HCT116 (cell line): ENCODE data around the gene PAPOLG.

Experiments
- ATF3 ChIP-seq: IDR thresholded peaks from 2 replicates; pipeline ENCODE4 v1.6.1; 2012
- CEBPB ChIP-seq: IDR thresholded peaks from 2 replicates; pipeline ENCODE4 v1.6.1; 2012; ENCODE audit warnings: low read depth
- CTCF ChIP-seq, 3 experiments: fragments of 200-600 bp in 1 of 3; sonication (generic) in 1 of 3; IDR thresholded peaks in 2 of 3; conservative IDR thresholded peaks in 1 of 3; 2 replicates each; pipeline ENCODE4 v1.5.1; 2012 to 2017; ENCODE audit warnings: low read depth in 2 of 3, low read length in 2 of 3, antibody characterized with exemption in 1 of 3, borderline replicate concordance in 1 of 3, control low read depth in 1 of 3, mild to moderate bottlenecking in 1 of 3, mixed read lengths in 1 of 3, mixed run types in 1 of 3, moderate library complexity in 1 of 3; ENCODE audit not compliant: insufficient read depth in 1 of 3
- EGR1 ChIP-seq: IDR thresholded peaks from 2 replicates; pipeline ENCODE4 v1.6.1; 2012; ENCODE audit warnings: low read depth
- EZH2 ChIP-seq: fragments of 200-600 bp; sonication (generic); IDR thresholded peaks from 2 replicates; pipeline ENCODE4 v1.6.1; 2017; ENCODE audit warnings: antibody characterized with exemption, mixed run types
- EZH2phosphoT487 ChIP-seq: fragments of 200-600 bp; IDR thresholded peaks from 2 replicates; pipeline ENCODE4 v1.6.1; 2018; ENCODE audit warnings: antibody characterized with exemption, borderline replicate concordance
- MAX ChIP-seq: IDR thresholded peaks from 2 replicates; pipeline ENCODE4 v1.6.1; 2012
- POLR2A ChIP-seq: IDR thresholded peaks from 2 replicates; pipeline ENCODE4 v1.7.0; 2011; ENCODE audit warnings: borderline replicate concordance; ENCODE audit not compliant: insufficient read depth, insufficient read length; ENCODE audit errors: extremely low read depth
- POLR2AphosphoS5 ChIP-seq: IDR thresholded peaks from 2 replicates; pipeline ENCODE4 v1.6.1; 2011; ENCODE audit warnings: mild to moderate bottlenecking, low read depth, low read length, moderate library complexity
- REST ChIP-seq: IDR thresholded peaks from 2 replicates; pipeline ENCODE4 v1.6.1; 2012; ENCODE audit warnings: low read depth
- SP1 ChIP-seq: IDR thresholded peaks from 2 replicates; pipeline ENCODE4 v1.6.1; 2012; ENCODE audit warnings: low read depth
- YY1 ChIP-seq: IDR thresholded peaks from 2 replicates; pipeline ENCODE4 v1.6.1; 2011; ENCODE audit warnings: low read length, low read depth, moderate library complexity, mild to moderate bottlenecking; ENCODE audit not compliant: insufficient replicate concordance; ENCODE audit errors: extremely low read depth
- ZFX ChIP-seq: fragments of 450-650 bp; IDR thresholded peaks from 2 replicates; pipeline ENCODE4 v1.6.1; 2017
- ZNF274 ChIP-seq: fragments of 200-500 bp; sonication (Bioruptor generic); IDR thresholded peaks from 2 replicates; pipeline ENCODE4 v1.6.1; 2014; ENCODE audit warnings: mild to moderate bottlenecking, low read depth, low read length, inconsistent platforms

GRCh38 chr2:60831921-60832320 lies 75.9 kb downstream of the PAPOLG start:
- TF ChIP-seq CTCF (IDR thresholded peaks at IDR 0.05 in 2 of 3, conservative IDR thresholded peaks at IDR 0.05 in 1 of 3; ENCODE audit: borderline replicate concordance in 1 of 3, insufficient read depth in 1 of 3, low read depth in 2 of 3, low read length in 2 of 3) (no peak), POLR2AphosphoS5 (no peak), POLR2A (no peak), EZH2phosphoT487 (no peak), CEBPB (no peak), ZNF274 (no peak), MAX (no peak), SP1 (no peak), ATF3 (no peak), YY1 (no peak), REST (no peak), EZH2 (no peak), ZFX (no peak), EGR1 (no peak)
